NOMO-1 treated with DMSO at 0.1 percent for 48 hours (cell line): Measurements from ENCODE around the gene CPNE6.

Source experiments
- DNase-seq: peaks from one replicate; lab custom pipeline; 2025; ENCODE audit not compliant: unreplicated experiment; lab: John Stamatoyannopoulos, UW

CPNE6 gene

DNA sequence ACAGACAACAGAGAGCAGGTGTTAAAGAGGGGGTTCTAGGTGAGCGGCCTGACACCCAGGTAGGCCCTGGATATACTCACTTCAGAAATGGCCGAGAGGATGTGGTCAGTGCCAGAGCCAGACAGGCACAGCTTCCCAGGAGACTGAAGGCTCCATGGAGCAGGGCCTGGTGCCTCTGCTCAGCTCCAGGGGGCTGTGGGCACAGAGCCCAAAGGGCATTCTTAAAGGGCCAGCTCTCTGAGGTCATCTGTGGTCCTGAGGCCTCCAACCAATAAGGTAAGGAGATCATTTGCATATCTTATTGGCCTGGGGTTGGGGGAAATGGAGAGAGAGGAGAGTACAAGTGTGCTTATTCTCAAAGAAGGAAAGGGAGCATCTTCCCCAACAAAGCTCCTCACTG lies 13.1 kb downstream of the CPNE6 start:
- DNase-seq: no peak

DNA sequence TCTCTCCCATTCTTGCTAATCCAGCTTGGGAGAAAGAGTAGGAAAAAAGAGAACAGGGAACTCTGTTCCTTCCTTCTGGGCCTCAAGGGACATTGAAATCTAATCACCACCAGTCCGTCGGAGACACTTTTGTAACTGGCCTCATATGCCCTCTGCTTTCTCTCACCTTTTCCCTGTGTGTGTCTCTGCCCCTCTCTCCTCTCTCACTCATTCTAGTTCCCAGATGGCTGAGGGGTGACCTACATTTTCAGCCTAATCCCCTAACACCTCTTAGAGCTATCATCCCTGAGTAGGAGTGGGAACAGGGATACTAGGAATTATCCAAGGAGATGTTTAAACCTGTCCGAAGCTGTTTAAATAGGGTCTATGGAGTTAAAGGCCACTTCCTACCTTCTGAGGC lies 13.9 kb downstream of the CPNE6 start:
- DNase-seq: no peak

DNA sequence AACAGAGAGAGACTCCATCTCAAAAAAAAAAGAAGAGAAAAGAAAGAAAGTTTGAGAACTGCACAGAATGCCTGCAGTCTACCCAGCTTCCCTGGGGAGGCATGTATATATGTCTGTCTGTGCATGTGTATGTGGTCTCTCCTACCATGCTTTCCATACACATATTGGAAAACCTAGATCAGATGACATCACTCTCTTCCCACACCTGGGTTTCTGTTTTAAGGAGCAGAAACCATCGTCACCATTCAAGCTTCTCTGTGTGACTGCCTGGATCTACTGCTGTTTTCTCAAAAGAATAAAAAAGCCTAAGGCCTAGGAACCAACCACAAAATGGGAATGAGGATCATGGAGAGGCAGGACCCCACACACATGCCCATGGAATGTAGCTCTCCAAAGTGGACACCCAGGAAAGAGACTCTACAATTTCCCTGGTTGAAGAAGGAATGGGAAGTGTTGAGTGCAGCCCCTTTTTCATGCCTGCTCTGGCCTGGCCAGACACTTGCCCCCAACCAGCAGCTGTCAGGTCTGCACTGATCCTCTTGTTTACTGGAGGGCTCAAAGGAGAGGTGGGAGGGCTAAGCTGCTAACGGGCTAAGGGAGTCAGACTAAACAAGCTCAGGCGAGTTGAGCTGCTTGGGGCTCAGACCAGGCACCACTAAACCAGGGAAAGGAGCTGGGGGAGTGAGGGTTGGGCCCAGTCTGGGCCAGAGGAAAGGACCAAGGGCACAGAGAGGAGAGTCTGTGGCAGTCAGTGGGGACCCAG lies 15.0 kb downstream of the CPNE6 start:
- no peak for DNase-seq

DNA sequence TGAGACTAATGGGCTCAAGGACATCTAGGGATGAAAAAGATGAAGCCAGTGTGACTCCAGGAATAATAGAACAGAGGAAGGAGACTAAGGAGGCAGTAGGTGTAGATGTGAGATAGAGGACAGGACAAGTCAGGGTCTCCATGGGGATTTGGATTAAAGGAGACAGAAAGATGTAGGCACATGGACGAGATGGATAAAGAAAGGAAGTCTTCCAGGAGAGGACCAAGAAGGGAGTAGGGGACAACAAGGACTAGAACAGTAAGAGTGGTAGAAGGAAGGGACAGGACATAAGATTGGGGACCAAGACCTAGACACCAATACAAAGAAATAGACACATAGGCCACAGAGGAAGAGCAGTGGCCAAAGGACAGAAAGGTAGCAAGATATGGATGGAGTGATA lies 15.6 kb downstream of the CPNE6 start:
- no peak for DNase-seq

DNA sequence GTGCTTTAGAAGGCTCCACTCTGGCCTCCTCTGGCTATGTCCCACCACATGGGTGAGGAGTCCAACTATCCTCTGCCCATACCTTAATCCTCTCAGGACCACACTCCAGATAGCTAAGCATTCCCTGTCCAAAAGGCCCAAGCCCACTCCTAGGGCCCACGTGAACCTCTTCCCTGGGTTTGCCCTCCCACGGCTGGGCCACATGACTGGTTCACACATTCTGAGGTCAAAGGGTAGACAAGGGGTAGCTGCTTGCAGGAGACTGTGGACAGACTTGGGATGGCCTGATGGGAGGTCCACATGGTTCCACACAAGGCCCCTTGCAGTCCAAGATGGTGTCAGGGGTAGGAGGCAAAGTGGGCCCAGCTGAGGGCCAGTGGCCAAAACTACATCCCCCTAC lies 16.7 kb downstream of the CPNE6 start:
- DNase-seq: no peak

DNA sequence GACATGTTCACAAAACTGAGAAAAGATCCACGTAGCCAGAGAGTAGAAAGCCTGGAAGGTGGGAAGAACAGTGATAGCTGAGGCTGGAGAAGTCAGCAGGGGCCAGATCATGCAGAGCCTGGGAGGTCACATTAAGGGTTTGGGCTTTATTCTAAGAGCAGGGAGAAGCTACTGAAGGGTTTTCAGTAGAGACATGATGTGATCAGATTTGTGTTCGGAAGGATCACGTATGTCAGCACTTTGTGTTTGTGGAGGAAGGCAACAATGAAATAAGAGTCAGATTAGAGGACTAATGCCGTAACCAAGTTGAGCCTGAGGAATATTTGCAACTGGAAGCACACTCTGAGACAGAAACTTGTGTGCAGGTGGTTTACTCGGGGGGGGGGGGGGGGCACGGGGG lies 18.5 kb downstream of the CPNE6 start:
- DNase-seq: no peak

DNA sequence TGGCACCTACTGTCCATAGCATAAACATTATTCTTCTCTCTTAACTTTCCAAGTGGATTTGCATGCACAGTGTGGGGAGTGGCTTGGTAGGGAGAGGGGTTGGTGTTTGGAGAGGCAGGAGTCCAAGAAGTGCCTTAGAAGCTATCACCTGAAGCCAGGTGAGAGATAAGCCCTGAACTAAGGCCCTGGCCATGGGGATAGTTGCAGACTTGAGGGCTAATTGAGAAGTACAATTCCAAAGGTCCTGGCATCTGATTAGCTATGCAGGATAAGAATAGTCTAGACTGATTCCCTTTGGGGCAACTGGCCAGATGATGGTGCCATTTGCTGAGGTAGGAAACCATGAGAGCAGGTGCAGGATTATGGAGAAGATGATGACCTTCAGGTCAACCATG lies 20.7 kb downstream of the CPNE6 start:
- no peak for DNase-seq

DNA sequence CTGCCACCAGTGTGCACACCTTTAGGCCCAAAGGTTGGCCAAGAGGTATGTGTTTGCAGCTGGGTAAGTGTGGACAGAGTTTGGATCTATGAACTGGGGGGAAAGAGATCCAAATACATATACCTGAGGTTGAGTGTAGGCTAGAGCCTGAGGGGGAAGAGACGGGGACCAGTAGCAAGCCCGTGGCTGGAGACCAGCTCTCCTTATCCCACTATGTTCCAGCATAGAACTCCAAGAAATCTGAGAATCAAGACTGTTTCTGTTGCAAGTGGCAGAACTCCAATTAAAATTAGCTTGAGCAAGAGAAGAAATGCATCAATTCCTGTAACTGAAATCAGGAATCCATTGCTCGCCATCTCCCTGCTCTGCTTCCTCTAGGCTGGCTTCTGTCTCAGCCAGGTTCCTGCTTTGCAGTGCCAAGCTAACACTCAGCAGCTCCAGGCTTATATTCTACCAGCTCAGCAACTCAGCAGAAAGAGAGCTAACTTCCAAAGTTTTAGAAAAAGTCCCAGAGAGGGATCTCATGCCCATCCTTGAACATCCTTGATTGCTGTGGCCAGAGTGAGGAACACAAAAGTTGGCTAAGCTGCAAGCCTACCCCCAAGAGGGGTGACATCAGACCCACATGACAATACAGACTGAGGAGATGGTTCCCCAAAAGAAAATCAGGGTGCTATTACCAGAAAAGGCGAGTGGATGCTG lies 21.3 kb downstream of the CPNE6 start:
- DNase-seq: no peak

DNA sequence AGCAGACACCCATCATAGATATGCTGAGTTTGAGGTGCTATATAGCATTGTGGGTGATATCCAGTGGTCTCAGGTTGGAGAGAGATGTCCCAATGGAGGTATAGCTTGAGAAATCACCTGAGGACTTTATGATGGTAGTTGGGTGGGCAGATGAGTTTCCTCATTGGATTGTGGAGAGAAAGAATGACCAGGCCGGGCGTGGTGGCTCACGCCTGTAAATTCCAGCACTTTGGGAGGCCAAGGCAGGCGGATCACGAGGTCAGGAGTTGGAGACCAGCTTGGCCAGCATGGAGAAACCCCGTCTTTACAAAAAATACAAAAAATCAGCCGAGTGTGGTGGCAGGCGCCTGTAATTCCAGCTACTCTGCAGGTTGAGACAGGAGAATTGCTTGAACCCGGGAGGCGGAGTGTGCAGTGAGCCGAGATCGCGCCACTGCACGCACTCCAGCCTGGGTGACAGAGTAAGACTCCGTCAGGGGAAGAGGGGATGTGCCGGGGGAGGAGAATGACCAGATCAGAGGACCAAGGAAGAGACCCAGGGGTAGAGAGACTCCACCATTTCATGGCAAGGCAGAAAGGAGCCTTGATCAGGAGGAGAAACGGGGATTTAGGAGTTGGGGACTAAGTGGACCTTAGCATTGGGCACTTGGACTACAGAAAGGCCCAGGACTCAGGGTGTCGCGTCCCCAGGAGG lies 22.0 kb downstream of the CPNE6 start:
- no peak for DNase-seq

DNA sequence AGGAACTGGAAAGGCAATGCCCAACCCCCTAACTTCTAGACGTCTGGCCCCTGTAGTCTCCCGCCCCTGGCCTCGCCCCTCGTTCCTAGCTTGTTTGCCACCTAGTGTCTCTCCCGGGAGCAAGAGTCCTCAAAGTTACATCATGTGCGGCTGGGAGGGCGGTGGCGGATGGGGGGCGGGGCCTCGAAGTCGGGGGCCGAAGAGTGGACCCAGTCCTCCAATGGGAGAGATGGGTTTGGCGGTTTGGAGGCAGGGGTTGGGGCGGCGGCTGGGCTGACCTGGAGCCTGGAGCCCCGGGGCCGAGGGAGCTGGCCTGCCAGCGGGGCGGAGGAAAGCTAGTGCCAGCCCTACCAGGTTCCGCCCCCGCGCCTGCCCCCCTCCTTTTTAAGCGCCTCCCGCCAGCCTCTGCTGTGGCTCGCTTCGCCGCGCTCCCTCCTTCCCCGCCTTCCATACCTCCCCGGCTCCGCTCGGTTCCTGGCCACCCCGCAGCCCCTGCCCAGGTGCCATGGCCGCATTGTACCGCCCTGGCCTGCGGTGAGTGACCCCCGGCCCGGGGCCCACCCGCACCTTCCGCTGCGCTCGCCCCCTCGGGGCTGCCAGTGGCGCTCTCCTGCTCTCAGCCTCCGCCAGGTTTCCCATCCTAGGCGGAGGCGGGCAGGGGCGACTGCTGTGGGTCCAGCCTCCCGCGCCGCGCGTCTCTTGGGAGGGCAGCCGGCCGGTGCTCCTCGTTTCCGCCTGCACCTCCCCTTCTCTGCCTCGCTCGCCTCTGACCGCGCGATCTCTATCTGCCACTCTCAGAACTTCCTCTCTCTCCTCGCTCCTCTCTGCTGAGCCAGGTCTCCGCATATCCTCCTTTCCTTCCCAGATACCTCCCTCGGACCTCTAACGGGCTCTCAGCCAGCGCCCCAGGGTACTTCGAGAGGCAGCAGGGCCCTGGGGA lies 22.8 kb downstream of the CPNE6 start, which contains the start of gene PCK2:
Gene PCK2, plus strand, starts transcription at position 411 of the 940 bp plus-strand sequence. Its CDS starts 95 bp downstream, at position 506.
- DNase-seq: peak; percentile 93

DNA sequence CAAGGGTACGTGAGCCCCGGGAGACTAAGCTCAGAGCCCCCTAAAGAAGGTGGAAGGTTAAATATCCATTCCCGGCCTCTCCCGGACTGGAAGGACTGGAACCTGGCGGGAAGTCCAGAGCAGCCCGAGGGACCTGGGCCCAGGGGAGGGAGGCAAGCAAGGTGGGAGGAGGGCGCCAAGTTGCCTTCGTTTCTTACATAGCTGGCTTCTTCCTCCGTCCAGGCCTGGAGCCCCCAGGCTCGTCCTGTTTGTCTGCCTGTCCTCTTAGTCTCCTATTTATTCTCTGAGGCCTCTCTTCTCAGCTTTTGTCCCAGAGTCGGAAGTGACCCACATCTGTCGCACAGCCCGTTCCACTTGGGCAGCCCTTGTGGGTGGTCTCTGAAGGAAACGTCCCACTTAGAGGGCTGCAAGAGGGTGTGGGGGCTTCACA lies 23.5 kb downstream of the CPNE6 start:
- DNase-seq: no peak

DNA sequence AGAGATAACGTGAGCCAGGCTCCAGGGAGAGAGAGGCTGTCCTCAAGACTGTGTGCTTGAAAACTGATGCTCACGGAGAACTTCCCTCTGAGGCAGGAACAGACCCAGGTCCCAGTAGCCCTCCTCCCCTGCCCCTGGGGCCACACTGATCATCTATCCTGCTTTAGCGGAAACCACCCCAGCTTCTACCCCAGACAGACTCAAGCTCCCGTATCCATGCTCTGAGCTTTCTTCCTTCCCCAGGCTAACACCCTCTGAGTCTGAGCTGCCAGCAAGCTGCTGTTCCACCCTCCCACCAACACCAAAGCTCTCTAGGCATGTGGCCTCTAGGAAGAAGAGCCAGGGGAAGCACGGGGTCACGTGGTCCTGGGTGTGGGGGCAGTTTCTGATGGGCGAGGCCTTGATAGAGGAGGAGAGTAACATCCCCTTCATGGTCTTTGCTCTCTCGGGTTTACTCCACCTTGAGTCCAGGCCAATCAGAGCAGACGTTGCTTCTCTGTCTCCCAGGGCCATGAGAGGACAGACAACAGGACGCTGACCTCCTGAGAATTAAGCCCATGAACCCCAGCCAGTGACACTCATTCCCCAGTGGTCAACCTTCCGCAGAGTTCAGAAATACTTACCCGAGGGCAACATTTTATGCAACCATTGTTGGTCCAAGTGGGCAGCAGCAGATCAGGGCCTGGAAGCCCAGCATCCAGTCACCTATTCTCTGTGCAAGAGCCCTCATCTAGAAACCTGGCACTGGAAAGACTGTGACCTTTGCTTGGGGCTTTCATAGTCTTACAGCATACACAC lies 24.1 kb downstream of the CPNE6 start:
- peak; percentile 45 for DNase-seq

DNA sequence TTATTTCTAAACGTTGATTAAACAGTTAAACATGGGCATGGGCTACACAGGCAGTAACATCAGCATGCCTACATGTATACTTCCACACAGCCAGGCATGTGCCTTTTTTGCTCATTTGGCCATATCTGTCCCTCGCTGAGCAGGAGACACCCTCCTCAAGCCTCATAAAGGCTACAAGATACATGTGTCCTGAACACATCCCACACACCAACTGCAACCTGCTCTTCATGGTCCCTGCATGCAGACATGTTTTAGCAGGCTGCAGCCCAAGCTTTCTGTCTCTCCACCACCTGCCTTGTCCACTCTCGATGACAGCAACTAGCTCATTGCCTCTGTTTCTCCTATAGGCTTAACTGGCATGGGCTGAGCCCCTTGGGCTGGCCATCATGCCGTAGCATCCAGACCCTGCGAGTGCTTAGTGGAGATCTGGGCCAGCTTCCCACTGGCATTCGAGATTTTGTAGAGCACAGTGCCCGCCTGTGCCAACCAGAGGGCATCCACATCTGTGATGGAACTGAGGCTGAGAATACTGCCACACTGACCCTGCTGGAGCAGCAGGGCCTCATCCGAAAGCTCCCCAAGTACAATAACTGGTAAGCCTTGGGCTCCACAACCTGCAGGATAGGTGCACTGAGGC lies 25.3 kb downstream of the CPNE6 start:
- DNase-seq: no peak

DNA sequence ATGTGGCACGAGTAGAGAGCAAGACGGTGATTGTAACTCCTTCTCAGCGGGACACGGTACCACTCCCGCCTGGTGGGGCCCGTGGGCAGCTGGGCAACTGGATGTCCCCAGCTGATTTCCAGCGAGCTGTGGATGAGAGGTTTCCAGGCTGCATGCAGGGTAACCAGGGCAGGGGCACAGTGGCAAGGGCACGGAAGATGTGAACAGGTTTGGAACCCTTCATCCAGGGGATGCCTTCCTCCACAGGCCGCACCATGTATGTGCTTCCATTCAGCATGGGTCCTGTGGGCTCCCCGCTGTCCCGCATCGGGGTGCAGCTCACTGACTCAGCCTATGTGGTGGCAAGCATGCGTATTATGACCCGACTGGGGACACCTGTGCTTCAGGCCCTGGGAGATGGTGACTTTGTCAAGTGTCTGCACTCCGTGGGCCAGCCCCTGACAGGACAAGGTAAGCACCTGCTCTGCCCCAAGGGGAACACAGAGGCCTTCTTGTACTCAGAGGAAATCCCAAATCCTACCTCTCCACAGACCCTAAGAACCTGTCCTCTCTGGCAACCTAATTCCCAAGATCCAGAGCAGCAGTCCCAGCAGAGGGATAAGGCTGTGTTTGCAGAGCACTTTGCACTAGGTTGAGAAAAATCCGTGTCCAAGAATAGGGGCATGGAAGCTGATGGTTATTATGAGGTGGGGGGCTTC lies 27.0 kb downstream of the CPNE6 start:
- DNase-seq: no peak

DNA sequence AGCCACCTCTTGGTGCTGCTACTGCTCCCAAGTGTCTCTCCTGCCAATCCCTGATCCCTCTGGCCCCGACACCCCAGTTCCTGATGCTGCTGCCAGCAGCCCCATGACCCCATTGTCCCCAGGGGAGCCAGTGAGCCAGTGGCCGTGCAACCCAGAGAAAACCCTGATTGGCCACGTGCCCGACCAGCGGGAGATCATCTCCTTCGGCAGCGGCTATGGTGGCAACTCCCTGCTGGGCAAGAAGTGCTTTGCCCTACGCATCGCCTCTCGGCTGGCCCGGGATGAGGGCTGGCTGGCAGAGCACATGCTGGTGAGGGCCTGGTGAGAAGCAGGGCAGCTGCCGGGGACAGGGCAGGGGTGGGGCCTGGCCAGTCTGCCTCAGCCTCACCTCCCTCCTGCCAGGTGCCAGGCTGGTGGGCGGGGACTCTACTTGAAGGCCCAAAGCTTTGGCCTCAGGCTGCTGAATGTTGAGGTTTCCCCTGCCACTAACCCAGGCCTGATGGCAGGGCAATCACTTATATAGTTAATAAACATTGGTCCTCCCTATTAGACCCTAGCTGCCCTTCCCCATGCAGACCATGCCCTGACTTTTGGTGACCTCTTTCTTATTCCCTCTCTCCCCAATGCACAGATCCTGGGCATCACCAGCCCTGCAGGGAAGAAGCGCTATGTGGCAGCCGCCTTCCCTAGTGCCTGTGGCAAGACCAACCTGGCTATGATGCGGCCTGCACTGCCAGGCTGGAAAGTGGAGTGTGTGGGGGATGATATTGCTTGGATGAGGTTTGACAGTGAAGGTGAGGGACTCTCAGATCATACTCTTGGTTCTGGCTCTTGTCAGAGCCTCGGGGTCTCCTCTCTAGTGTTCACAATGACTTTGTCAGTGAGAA lies 27.8 kb downstream of the CPNE6 start:
- DNase-seq: no peak

DNA sequence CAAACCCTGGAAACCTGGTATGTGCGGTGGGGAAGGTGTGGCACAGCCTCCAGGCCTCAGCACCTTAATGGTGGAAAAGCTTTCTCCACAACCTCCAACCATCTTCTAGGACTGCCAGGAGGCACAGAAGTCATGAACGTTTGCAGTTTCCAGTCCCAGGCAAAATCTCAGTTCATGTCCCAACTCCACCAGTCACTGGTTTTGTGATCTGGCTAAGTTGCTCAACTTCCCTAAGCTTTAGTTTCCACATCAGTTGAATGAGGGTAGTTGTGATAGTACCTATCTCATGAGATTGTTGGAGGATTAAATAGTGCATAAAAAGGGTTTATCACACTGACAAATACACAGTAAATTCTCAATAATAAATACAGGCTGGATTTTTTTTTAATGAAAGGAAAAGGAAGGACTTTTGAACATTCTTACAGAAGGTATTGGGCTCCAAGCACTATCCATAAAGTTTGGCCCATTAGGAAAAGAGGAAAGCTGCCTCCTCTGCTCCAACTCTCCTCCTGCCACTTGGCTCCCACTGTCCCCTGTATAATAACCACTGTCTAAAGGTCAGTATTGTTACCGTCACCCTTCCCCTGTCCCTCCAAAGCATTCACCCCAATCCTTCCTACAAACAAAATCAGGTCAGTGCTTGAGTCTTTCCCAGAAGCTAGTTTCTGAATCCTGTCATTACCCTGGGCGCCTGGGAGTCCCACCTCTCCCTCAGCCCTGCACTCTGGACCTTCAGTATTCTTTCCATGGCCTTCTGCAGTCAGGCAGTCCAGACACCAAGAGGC lies 29.0 kb downstream of the CPNE6 start:
- peak; percentile 15 for DNase-seq

DNA sequence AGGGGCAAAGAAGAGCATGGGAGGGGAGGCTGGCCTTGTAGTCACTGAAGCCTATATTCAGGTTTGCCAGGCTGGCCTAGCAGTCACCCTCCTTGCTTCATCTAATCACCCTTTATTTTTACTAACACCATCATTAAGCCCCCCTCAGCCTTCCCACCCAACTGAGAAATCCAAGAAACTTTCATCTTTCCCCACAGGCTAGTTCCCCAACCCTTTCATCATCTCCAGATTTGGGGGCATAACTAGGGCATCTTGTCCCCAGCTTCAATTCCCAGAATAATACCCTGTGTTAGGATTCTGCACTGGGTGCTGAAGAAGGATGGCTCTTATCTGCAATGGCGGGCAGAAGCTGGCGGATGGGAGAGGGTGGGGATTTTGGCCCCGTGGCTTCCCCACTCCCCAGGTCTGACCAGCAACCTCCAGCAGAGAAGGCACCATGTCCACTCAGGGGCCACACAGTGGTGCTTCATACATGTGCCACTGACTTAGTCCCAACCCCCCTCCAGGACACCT lies 29.7 kb downstream of the CPNE6 start:
- DNase-seq: no peak
